ENCODE results near the gene SREK1IP1. TPM values are rescaled to one million over a fixed set of nuclear protein-coding genes. Genes with fewer than 3 reads are reported as not detected.

The SREK1IP1 gene
- 19.6 and 21.5 TPM in 2 replicates for total RNA-seq

GRCh38 chr5:64768358-64769312 lies at the start of gene SREK1IP1, which contains the start of gene CWC27:
Gene SREK1IP1 (minus strand): TSS chr5:64768691. CDS start chr5:64768517, 174 bp downstream.
Gene CWC27 (plus strand): TSS chr5:64768930. CDS start chr5:64769147, 217 bp downstream.

DNA sequence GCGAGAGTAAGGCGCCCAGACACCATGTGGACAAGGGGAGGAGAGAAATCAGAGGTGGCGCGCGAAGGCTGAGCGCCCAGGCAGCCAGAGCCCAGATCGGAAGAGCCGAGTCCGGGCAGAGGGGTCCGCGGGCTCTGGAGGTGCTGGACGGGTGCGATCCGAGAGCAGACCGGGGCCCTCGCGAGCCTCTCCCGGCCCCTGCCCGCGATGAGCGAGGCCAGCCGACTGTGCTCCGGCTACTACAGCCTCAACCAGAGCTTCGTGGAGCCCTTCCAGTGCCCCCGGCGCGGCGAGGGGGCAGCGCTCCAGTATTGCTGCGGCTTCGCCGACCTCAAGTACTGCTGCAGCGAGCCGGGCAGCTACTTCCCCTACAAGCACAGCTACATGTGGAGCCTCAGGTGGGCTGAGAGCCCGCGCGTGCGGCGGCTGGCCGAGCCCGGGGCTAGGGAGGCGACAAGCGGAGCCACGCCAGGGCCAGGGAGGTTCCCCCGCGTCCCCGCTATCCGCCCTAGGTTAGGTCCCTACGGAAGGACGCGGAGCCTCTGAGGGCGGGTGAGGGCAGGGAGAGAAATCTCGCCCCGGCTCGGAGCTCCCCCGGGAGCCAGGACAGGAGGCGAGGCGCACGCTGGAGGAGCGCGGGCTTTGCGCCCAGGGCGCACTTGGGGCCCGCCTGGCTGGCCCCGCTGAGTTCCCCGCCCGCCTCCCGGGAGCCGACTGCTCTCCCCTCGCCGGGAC lies 77.9 kb downstream of the SREK1IP1 start, which contains the start of gene SHISAL2B:
Gene SHISAL2B (plus strand): TSS at position 87 of the 735 bp plus-strand sequence. CDS start 121 bp downstream, at position 208.

Other genes with a start within 250 kb of the SREK1IP1 start
- not detected in 2 replicates for gene SHISAL2B, start 78.2 kb downstream of the SREK1IP1 start, total RNA-seq
- gene CWC27, start 239 bp upstream of the SREK1IP1 start, total RNA-seq: 24.1 and 32.5 TPM in 2 replicates